Activated CD4-positive, alpha-beta T cell treated with anti-CD3 and anti-CD28 coated beads for 1 hour (primary cell): ENCODE data around the gene TRAPPC11.

Experiments
- DNase-seq: peaks from one replicate; pipeline ENCODE4 v3.0.0-alpha.2; 2020

The TRAPPC11 gene

GRCh38 chr4:183760326-183760725 lies 101.2 kb downstream of the TRAPPC11 start:
- no peak for DNase-seq
